IPS DF 6.9 (cell line): ENCODE results near the gene KLK14.

ENCODE experiments used
- DNase-seq: peaks from one replicate; pipeline ENCODE4 v3.0.0-alpha.2; 2013; ENCODE audit warnings: low read depth, low spot score
- H3K27ac ChIP-seq: one replicate; pipeline ENCODE4 v1.5.1; 2013; ENCODE audit warnings: low read length, control low read depth
- H3K27me3 ChIP-seq: 2 replicates; pipeline ENCODE4 v1.6.1; 2013; ENCODE audit warnings: mild to moderate bottlenecking, low read length; ENCODE audit not compliant: control insufficient read depth, insufficient read depth
- H3K36me3 ChIP-seq: 2 replicates; pipeline ENCODE4 v1.6.1; 2013; ENCODE audit warnings: low read length; ENCODE audit not compliant: control insufficient read depth, insufficient read depth
- H3K4me1 ChIP-seq: 2 replicates; pipeline ENCODE4 v1.6.1; 2013; ENCODE audit warnings: low read length; ENCODE audit not compliant: control insufficient read depth, insufficient read depth
- H3K4me3 ChIP-seq: 2 replicates; pipeline ENCODE4 v1.5.1; 2013; ENCODE audit warnings: mild to moderate bottlenecking, low read length
- H3K9me3 ChIP-seq: 2 replicates; pipeline ENCODE4 v1.6.1; 2013; ENCODE audit warnings: low read length, inconsistent platforms; ENCODE audit not compliant: control insufficient read depth, insufficient read depth
- WGBS: extraction: QIAGEN DNeasy Blood & Tissue Kit; methylation state at CpG from one replicate; pipeline ENCODE4 v1.1.7; 2013; ENCODE audit warnings: mixed read lengths, missing lambda C conversion rate; ENCODE audit not compliant: insufficient read length, insufficient coverage; 5-methylcytosine and 5-hydroxymethylcytosine counted together

KLK14 gene

GRCh38 chr19:51055866-51056265 is 26.8 kb downstream of the KLK14 start:
- no peak for DNase-seq
- H3K9me3 ChIP-seq, result no peaks in the 10 kb centered on the region
- no peak overlapping the region for H3K4me3 ChIP-seq
- H3K27me3 ChIP-seq, result no peaks in the 10 kb centered on the region
- H3K36me3 ChIP-seq, result no peaks in the 10 kb centered on the region
- no peaks in the 10 kb centered on the region for H3K4me1 ChIP-seq
- H3K27ac ChIP-seq, result no peak overlapping the region

DNA sequence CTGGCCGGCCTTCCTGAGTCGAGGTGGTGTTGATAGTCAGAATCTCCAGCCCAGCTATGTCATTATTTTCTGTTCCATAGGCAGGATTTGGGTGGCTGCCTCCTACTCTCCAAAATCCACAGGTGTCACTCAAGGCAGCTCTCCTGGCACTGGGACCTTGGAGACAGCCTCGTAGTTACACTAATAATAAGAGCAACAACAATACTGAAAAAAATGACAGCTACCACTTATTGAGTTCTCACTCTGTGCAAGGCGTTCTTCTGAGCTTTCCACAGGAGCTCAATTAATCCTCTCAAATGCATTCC is 35.7 kb downstream of the KLK14 start:
- Histone ChIP-seq H3K36me3 (no peaks in the 10 kb centered on the region), H3K9me3 (no peaks in the 10 kb centered on the region), H3K4me1 (peaks cover 6% of the 10 kb centered on the region), H3K27ac (no peak overlapping the region), H3K4me3 (no peak overlapping the region), H3K27me3 (no peaks in the 10 kb centered on the region)
- WGBS, result no CpG with 5 or more reads among the region's 4 CpGs
- no peak for DNase-seq

GRCh38 chr19:51044327-51044726 is 38.4 kb downstream of the KLK14 start:
- H3K27ac ChIP-seq, result no peak overlapping the region
- no peak overlapping the region for H3K4me3 ChIP-seq
- peaks cover 6% of the 10 kb centered on the region for H3K4me1 ChIP-seq
- no peaks in the 10 kb centered on the region for H3K9me3 ChIP-seq
- H3K36me3 ChIP-seq, result no peaks in the 10 kb centered on the region
- no peaks in the 10 kb centered on the region for H3K27me3 ChIP-seq
- WGBS, result no CpG with 5 or more reads among the region's 11 CpGs
- DNase-seq, result no peak

DNA sequence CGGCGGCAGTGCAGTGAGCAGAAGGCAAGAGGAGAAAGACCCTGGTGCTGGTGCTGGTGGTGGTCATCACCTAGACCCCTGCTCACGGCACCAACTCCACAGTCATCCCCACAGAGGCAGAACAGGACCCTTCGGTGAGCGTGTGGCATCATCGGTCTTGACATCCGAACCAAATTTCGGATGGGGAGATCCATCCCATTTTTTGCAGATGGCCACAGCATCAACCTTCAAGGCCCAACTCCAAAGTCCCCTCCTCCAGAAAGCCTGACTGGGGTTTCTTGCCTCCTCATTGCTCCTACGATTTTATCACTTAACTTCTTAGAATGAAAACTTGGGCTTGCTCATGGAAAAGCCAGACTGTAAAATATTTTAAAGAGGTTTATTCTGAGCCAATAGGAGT is 39.2 kb downstream of the KLK14 start:
- peaks cover 6% of the 10 kb centered on the region for H3K4me1 ChIP-seq
- H3K36me3 ChIP-seq, result no peaks in the 10 kb centered on the region
- no peak for DNase-seq
- H3K4me3 ChIP-seq, result no peak overlapping the region
- no peaks in the 10 kb centered on the region for H3K9me3 ChIP-seq
- no CpG with 5 or more reads among the region's 9 CpGs for WGBS
- H3K27ac ChIP-seq, result no peak overlapping the region
- no peaks in the 10 kb centered on the region for H3K27me3 ChIP-seq

GRCh38 chr19:51040151-51040550 is 42.5 kb downstream of the KLK14 start:
- no peaks in the 10 kb centered on the region for H3K36me3 ChIP-seq
- no peak overlapping the region for H3K4me3 ChIP-seq
- no peak for DNase-seq
- WGBS, result no CpG with 5 or more reads among the region's 6 CpGs
- no peaks in the 10 kb centered on the region for H3K27me3 ChIP-seq
- peaks cover 1% of the 10 kb centered on the region; the same call in 1 of the 2 replicates for H3K4me1 ChIP-seq
- H3K27ac ChIP-seq, result no peak overlapping the region
- no peaks in the 10 kb centered on the region for H3K9me3 ChIP-seq

DNA sequence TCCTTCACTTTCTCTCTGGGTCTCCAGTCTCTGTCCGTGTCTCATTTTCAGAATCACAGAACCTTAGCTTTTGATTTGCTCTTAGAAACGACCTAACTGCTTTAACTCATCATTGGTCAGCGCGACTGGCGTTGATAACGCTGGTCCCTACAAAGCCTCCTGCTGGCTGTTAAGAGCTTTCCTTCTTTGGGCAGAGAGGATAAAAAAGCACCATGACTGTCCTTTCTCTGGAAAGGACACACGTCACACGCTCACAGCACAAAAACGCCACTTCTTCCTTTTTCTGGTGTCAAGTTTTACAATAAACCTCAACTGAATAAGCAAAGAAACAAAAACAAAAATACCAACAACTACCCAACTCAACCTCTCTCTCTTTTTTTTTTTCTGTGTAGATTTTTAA is 46.2 kb downstream of the KLK14 start:
- no CpG with 5 or more reads among the region's 9 CpGs for WGBS
- H3K4me3 ChIP-seq, result no peak overlapping the region
- no peaks in the 10 kb centered on the region for H3K27me3 ChIP-seq
- no peaks in the 10 kb centered on the region for H3K36me3 ChIP-seq
- H3K9me3 ChIP-seq, result no peaks in the 10 kb centered on the region
- no peak for DNase-seq
- H3K27ac ChIP-seq, result no peak overlapping the region
- no peaks in the 10 kb centered on the region for H3K4me1 ChIP-seq

DNA sequence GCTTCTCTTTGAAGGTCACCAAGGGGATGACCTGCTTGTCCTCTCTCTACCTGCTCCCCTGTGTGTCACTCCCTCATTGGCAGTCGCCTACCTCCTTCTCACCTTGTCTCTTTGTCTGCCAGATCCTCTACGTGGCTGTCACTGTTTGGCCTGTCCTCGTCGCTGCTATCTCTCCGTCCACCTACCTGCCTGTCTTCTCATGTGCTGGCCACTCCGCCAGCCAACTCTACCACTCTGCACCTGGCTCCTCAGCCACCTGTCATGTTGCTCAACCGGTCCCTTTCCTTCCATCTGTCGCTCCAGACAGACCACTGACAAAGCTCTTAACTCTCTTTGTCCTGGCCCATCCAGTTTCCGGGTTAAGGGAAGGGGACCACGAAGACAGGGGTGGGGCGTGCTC is 48.0 kb downstream of the KLK14 start, which contains the start of gene KLK12:
Gene KLK12, minus strand, starts transcription at position 299 of the 400 bp plus-strand sequence. CDS start 381 bp downstream, outside the sequence.
- Histone ChIP-seq H3K4me3 (no peak within 1 kb of the TSS), H3K9me3 (no peaks in the 10 kb centered on the region), H3K27me3 (no peaks in the 10 kb centered on the region), H3K27ac (no peak within 1 kb of the TSS), H3K36me3 (no peaks in the 10 kb centered on the region), H3K4me1 (no peaks in the 10 kb centered on the region)
- WGBS, result no CpG with 5 or more reads among the region's 11 CpGs
- no peak for DNase-seq

GRCh38 chr19:51031880-51032225 is 50.8 kb downstream of the KLK14 start:
- Histone ChIP-seq H3K4me3 (no peak overlapping the region), H3K27ac (no peak overlapping the region), H3K9me3 (no peaks in the 10 kb centered on the region), H3K4me1 (no peaks in the 10 kb centered on the region; the same call in 1 of the 2 replicates), H3K27me3 (no peaks in the 10 kb centered on the region), H3K36me3 (no peaks in the 10 kb centered on the region)
- no CpG with 5 or more reads among the region's 28 CpGs for WGBS
- no peak for DNase-seq

DNA sequence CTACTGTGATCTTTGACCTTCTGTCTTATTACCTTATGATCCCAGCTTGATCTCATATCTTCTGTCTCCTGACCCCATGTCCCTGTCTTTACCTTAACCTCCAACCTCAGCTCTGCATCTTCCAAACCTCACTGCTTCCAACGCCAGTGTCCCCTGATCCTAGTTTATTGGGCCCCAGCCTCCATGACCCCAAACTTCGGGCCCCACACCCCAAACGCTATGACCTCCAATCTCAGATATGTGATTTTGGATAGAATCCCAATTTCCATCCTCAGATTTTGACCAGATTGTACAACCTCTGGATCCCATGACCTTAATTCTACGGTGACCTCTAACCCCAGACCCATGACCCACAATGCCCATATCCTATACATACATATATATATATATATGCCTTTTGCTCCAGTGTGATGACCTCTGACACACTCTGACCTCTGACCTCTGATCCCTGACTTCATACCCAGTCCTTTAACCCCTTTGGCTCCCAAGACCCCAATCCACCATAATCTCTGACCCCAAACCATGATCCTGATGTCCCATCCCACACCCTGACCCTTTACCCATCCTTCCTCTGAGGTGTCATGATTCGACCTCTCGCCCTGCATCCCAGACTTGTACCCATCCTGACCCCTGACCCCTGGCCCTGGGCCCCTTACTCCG is 51.3 kb downstream of the KLK14 start:
- Histone ChIP-seq H3K27me3 (no peaks in the 10 kb centered on the region), H3K4me3 (no peak overlapping the region), H3K9me3 (no peaks in the 10 kb centered on the region), H3K27ac (no peak overlapping the region), H3K4me1 (no peaks in the 10 kb centered on the region; the same call in 1 of the 2 replicates), H3K36me3 (no peaks in the 10 kb centered on the region)
- WGBS, result no CpG with 5 or more reads among the region's 7 CpGs
- no peak for DNase-seq

DNA sequence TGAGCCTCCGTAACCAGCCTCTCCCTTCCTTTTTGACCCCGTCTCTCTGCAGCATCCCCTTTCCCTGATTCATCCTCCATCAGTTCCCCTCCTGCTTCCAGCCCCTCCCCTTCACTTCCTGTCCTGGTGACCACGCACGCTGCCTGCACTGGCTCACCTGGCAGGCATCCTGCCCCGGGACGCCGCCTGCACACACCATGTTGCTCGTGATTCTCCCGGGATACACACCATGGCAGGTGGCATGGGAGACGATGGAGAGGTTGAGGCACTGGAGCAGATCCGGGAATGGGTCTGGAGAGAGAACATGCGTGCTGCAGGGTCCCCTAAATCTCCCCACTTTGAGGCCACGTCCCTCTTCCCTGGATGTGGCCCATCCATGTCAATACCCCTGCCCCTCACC is 52.1 kb downstream of the KLK14 start:
- Histone ChIP-seq H3K4me1 (peaks cover 2% of the 10 kb centered on the region; the same call in 1 of the 2 replicates), H3K4me3 (no peak overlapping the region), H3K27ac (no peak overlapping the region), H3K27me3 (no peaks in the 10 kb centered on the region), H3K36me3 (no peaks in the 10 kb centered on the region), H3K9me3 (no peaks in the 10 kb centered on the region)
- no peak for DNase-seq
- WGBS, result no CpG with 5 or more reads among the region's 13 CpGs

GRCh38 chr19:51029718-51030117 is 53.0 kb downstream of the KLK14 start:
- no peak for DNase-seq
- Histone ChIP-seq H3K4me3 (no peak overlapping the region), H3K27ac (no peak overlapping the region), H3K9me3 (no peaks in the 10 kb centered on the region), H3K36me3 (no peaks in the 10 kb centered on the region), H3K27me3 (no peaks in the 10 kb centered on the region), H3K4me1 (peaks cover 2% of the 10 kb centered on the region; the same call in 1 of the 2 replicates)
- WGBS, result no CpG with 5 or more reads among the region's 2 CpGs
